Activated naive CD4-positive, alpha-beta T cell treated with anti-CD3 and anti-CD28 coated beads, Interleukin-2, amount 50 U/mL, for 24 hours (primary cell): ENCODE results near the gene PLOD1.
"Not testable (repeated sequence)": the region's sequence is repeated elsewhere in the genome, so short reads cannot be mapped to it uniquely, and the experiment has no call there.

Experiments
- H3K27ac Mint-ChIP-seq: one replicate; pipeline ENCODE4 v1.8.0; 2021; ENCODE audit warnings: mild to moderate bottlenecking, mixed read lengths
- H3K27me3 Mint-ChIP-seq: one replicate; pipeline ENCODE4 v1.8.0; 2021; ENCODE audit warnings: mixed read lengths
- H3K36me3 Mint-ChIP-seq: one replicate; pipeline ENCODE4 v1.8.0; 2021; ENCODE audit warnings: mixed read lengths
- H3K4me1 Mint-ChIP-seq: one replicate; pipeline ENCODE4 v1.8.0; 2021; ENCODE audit warnings: mixed read lengths
- H3K4me3 Mint-ChIP-seq: one replicate; pipeline ENCODE4 v1.8.0; 2021; ENCODE audit warnings: mild to moderate bottlenecking, mixed read lengths
- H3K9me3 Mint-ChIP-seq: one replicate; pipeline ENCODE4 v1.8.0; 2021; ENCODE audit warnings: mixed read lengths

The PLOD1 gene

GRCh38 chr1:11998636-11999035 is 64.1 kb downstream of the PLOD1 start:
- Mint-ChIP-seq H3K27ac (no peak overlapping the region), H3K9me3 (no peaks in the 10 kb centered on the region), H3K36me3 (peaks cover 20% of the 10 kb centered on the region), H3K27me3 (no peaks in the 10 kb centered on the region), H3K4me3 (no peak overlapping the region), H3K4me1 (no peaks in the 10 kb centered on the region)

DNA sequence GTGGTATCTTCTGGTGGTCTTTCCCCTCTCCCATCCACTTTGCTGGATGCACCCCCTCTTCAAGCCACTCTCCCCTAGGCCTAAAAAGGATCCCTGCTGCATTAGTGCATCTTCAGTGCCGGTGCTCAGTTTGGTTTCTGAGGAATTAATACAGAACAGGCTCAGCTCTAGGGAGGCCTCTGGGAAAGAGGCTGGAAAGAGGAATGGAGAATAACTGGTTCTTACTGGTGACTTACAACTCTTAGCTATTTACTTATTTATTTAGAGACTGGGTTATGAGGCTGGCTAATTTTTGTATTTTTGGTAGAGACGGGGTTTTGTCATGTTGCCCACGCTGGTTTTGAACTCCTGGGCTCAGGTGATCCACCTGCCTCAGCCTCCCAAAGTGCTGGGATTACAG is 64.7 kb downstream of the PLOD1 start:
- Mint-ChIP-seq H3K27ac (no peak overlapping the region), H3K4me1 (no peaks in the 10 kb centered on the region), H3K4me3 (no peak overlapping the region), H3K36me3 (peaks cover 23% of the 10 kb centered on the region), H3K9me3 (no peaks in the 10 kb centered on the region), H3K27me3 (no peaks in the 10 kb centered on the region)

- no peak overlapping the region for H3K27ac Mint-ChIP-seq
- H3K4me3 Mint-ChIP-seq: no peak overlapping the region
- H3K27me3 Mint-ChIP-seq: no peaks in the 10 kb centered on the region
- H3K36me3 Mint-ChIP-seq: peaks cover 22% of the 10 kb centered on the region
- H3K9me3 Mint-ChIP-seq: no peaks in the 10 kb centered on the region
- H3K4me1 Mint-ChIP-seq: no peaks in the 10 kb centered on the region
Observed at GRCh38 chr1:12001249-12001917, 66.9 kb downstream of the PLOD1 start.

DNA sequence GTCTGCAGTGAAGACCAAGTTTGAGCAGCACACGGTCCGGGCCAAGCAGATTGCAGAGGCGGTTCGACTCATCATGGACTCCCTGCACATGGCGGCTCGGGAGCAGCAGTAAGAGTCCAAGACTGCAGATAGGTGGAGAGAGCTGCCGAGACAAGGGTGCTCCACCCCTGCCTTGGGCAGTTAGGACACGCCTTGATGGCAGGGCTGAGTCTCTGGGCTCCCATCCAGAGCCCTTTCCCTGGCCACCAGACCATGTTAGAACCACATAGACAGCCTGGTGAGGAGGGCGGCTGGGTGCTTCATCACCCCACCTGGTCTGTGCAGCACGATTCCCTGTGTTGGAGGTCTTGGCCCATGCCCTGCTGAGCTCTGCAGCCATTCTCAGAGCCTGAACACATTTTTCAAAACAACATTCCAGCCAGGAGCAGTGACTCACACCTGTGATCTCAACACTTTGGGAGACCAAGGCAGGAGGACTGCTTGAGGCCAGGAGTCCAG is 67.5 kb downstream of the PLOD1 start:
- Mint-ChIP-seq H3K27ac (no peak overlapping the region), H3K27me3 (no peaks in the 10 kb centered on the region), H3K36me3 (peaks cover 21% of the 10 kb centered on the region), H3K9me3 (no peaks in the 10 kb centered on the region), H3K4me1 (no peaks in the 10 kb centered on the region), H3K4me3 (no peak overlapping the region)

DNA sequence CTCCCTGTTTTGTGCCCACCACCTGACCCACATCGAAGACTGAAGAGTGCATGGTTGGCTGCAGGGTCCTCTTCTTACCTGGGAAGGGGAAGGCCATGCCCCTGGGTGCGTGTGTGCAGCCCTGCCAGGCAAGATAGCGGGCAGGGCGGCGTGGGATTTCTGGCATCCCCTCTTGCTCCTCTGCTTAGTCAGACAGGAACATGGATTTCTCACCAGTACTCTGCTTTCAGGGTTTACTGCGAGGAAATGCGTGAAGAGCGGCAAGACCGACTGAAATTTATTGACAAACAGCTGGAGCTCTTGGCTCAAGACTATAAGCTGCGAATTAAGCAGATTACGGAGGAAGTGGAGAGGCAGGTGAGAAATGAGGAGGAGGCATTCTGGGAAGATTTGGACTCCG is 69.2 kb downstream of the PLOD1 start:
- peaks cover 25% of the 10 kb centered on the region for H3K36me3 Mint-ChIP-seq
- H3K9me3 Mint-ChIP-seq: no peaks in the 10 kb centered on the region
- H3K4me3 Mint-ChIP-seq: no peak overlapping the region
- H3K4me1 Mint-ChIP-seq: no peaks in the 10 kb centered on the region
- no peak overlapping the region for H3K27ac Mint-ChIP-seq
- H3K27me3 Mint-ChIP-seq: no peaks in the 10 kb centered on the region

- Mint-ChIP-seq H3K4me3 (no peak overlapping the region), H3K27me3 (no peaks in the 10 kb centered on the region), H3K9me3 (no peaks in the 10 kb centered on the region), H3K4me1 (no peaks in the 10 kb centered on the region), H3K36me3 (peaks cover 27% of the 10 kb centered on the region), H3K27ac (no peak overlapping the region)
Observed at GRCh38 chr1:12005488-12006166, 71.1 kb downstream of the PLOD1 start.

DNA sequence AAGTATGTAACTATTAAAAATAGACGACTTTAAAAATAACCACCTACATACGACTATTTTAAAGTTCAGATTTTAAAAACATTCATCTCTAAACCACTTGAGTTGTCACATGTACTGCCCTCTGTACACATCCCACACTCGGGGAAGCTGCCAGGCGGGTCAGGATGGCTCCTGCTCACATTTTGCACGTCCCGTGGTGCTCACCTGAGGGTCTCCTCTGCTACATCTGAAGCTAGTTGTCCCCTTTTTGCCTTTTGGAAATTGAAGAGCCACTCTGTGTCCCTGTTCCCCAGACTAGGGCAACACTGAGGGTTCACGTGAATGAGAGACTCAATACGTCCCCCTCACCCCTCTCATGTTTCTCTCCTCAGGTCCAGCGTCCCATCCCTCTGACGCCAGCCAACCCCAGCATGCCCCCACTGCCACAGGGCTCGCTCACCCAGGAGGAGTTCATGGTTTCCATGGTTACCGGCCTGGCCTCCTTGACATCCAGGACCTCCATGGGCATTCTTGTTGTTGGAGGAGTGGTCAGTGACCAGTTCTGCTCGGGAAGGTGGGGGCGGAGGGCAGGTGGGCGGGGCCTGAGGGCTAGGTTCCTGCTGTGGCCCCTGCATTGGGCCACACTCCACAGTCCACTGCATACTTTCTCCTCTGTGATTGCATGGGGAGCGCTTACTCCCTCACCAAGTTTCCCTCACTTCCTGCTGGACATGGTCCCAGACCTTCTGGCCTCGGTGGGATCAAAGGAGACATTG is 71.8 kb downstream of the PLOD1 start:
- H3K4me1 Mint-ChIP-seq: no peaks in the 10 kb centered on the region

GRCh38 chr1:12007204-12007603 is 72.7 kb downstream of the PLOD1 start:
- Mint-ChIP-seq H3K9me3 (no peaks in the 10 kb centered on the region), H3K36me3 (peaks cover 27% of the 10 kb centered on the region), H3K4me1 (no peaks in the 10 kb centered on the region), H3K27me3 (no peaks in the 10 kb centered on the region), H3K27ac (no peak overlapping the region), H3K4me3 (no peak overlapping the region)

More for the DNA sequence above, 71.8 kb downstream of the PLOD1 start:
- H3K9me3 Mint-ChIP-seq: no peaks in the 10 kb centered on the region
- H3K36me3 Mint-ChIP-seq: peaks cover 27% of the 10 kb centered on the region
- no peak overlapping the region for H3K4me3 Mint-ChIP-seq
- no peak overlapping the region for H3K27ac Mint-ChIP-seq
- H3K27me3 Mint-ChIP-seq: no peaks in the 10 kb centered on the region

DNA sequence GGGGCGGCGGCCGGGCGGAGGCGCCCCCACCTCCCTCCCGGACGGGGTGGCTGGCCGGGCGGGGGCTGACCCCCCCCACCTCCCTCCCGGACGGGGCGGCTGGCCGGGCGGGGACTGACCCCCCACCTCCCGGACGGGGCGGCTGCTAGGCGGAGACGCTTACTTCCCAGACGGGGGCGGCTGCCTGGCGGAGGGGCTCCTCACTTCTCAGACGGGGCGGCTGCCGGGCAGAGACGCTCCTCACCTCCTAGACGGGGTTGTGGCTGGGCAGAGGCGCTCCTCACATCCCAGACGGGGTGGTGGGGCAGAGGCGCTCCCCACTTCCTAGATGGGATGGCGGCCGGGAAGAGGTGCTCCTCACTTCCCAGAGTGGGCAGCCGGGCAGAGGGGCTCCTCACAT is 73.8 kb downstream of the PLOD1 start:
- not testable (repeated sequence) for H3K27ac Mint-ChIP-seq, H3K4me3 Mint-ChIP-seq, H3K4me1 Mint-ChIP-seq, H3K9me3 Mint-ChIP-seq, H3K27me3 Mint-ChIP-seq
- H3K36me3 Mint-ChIP-seq: peaks cover 21% of the 10 kb centered on the region

DNA sequence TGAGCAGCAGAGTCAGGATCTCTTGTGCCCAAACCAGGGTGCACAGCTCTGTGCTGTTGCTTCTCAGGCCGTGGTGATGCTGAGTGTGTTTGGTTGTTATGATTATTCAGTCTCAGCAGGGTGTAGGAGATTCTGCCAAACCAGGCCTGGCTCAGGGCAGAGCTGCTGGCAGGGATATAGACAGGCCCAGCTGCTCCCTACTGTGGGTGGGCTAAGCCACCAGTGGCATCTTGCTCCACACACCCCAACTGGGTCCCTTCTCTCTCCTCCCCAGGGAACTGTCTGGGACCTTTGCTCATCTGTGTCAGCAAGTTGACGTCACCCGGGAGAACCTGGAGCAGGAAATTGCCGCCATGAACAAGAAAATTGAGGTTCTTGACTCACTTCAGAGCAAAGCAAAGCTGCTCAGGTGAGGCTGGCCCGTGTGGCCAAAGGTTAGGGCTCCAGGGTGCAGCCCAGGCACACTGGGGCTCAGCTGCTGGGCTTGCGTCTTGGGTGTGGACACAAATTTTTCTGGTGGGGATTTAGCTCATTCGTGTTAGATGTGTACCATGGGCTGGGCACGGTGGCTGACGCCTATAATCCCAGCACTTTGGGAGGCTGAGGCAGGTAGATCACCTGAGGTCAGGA is 74.9 kb downstream of the PLOD1 start:
- no peaks in the 10 kb centered on the region for H3K27me3 Mint-ChIP-seq
- H3K4me1 Mint-ChIP-seq: no peaks in the 10 kb centered on the region
- peaks cover 14% of the 10 kb centered on the region for H3K36me3 Mint-ChIP-seq
- no peak overlapping the region for H3K4me3 Mint-ChIP-seq
- no peak overlapping the region for H3K27ac Mint-ChIP-seq
- H3K9me3 Mint-ChIP-seq: no peaks in the 10 kb centered on the region

- Mint-ChIP-seq H3K4me3 (no peak overlapping the region), H3K36me3 (peaks cover 10% of the 10 kb centered on the region), H3K27me3 (no peaks in the 10 kb centered on the region), H3K4me1 (no peaks in the 10 kb centered on the region), H3K27ac (no peak overlapping the region), H3K9me3 (no peaks in the 10 kb centered on the region)
Observed at GRCh38 chr1:12010746-12011570, 76.4 kb downstream of the PLOD1 start.

DNA sequence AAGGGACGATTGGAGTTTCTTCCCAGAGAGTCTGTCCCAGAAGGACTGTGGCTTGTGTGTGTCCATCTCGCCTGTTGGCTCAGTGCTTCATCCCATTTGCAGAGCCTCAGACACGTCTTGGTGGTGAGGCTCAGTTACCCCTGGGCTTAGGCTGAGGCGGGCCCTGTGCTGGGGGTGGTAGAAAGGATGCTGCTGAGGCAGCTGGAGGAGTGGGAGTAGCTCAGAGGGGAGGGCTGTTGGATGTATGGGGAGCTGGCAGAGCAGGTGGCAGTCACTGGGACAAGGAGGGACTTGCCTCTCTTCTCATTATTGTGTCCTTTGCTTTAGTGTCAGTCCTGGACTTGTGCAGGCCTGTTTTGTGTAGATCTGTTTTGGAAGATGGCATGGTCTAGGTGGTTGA is 77.5 kb downstream of the PLOD1 start:
- Mint-ChIP-seq H3K4me3 (no peak overlapping the region), H3K36me3 (peaks cover 10% of the 10 kb centered on the region), H3K27me3 (no peaks in the 10 kb centered on the region), H3K4me1 (no peaks in the 10 kb centered on the region), H3K9me3 (no peaks in the 10 kb centered on the region), H3K27ac (no peak overlapping the region)

DNA sequence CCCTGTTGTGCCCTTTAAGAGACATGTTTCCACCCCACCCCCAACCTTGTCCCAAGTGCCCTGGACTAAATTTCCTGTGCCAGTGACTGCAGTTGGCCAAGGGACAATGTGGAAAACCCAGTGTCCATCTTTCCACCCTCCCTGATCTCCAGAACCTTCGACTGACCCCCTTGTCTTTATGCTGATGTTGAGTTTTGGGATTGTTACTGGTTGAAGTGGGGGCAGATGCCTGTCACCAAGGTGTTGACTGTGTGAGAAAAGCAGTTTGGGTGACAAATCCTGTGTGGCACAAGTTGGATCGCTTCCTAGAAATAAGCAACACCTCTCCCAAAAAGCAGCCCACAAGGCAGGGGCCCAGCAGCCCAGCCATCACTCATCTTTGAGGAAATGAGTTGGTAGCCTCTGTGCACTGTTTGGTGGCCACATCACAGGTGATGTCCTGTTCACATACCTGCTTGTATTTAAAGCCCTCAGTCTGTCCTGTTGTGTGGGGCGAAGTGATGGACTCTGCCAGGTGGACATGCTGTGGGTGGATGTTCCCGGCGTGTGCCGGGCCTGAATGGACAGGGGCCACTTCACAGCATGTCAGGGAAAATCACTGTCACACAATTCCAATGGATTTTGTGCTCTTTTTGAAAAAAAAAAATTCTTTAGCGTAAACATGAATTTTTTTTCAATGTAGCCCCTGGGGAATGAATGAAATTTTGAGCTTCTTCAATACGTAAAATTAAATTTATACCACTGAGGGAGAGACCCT is 78.2 kb downstream of the PLOD1 start:
- Mint-ChIP-seq H3K4me3 (no peak overlapping the region), H3K36me3 (peaks cover 7% of the 10 kb centered on the region), H3K27ac (no peak overlapping the region), H3K9me3 (no peaks in the 10 kb centered on the region), H3K27me3 (no peaks in the 10 kb centered on the region), H3K4me1 (no peaks in the 10 kb centered on the region)

DNA sequence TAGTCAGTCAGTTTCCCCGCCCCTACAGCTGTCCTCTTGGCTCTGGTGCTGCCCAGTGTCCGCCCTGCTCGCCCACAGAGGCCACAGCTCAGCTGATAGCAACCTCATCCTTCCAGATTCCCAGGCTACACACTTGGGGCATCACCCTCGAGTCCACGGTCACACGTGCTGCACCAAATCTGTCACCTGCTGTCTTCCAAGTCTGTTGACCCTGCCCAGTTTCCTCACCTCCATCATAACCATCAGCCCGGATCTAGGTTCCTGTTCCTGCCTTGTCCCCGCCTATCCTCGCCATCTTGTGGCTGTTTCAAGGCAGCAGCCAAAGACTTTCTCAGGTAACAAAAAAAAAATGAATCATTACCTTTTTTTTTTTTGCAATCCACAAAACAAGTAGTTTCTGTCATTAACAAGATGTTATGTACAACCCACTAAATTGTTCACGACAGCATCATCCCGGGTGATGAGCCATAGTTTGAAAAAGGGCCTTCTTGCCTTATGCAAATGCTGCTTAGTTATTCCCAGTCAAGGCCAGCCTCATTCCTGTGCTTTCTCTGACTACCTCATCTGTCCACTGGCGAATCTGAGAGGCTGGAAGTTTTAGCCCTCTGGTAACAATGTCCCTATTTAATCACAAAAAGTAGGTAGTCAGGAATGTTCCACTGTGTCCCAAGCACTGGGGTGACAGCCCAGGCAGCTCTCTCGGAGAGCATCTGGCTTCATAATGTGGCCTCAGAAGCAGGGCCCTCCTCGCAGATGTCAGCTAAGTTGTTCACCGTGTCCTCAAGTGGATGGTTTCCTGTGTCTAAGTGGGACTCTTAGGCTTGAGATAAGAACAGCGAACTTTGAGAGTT is 79.8 kb downstream of the PLOD1 start:
- Mint-ChIP-seq H3K4me3 (no peak overlapping the region), H3K9me3 (no peaks in the 10 kb centered on the region), H3K27ac (no peak overlapping the region), H3K36me3 (peaks cover 4% of the 10 kb centered on the region), H3K4me1 (no peaks in the 10 kb centered on the region), H3K27me3 (no peaks in the 10 kb centered on the region)
